Measurements from ENCODE around the gene EBP.

The EBP gene

DNA sequence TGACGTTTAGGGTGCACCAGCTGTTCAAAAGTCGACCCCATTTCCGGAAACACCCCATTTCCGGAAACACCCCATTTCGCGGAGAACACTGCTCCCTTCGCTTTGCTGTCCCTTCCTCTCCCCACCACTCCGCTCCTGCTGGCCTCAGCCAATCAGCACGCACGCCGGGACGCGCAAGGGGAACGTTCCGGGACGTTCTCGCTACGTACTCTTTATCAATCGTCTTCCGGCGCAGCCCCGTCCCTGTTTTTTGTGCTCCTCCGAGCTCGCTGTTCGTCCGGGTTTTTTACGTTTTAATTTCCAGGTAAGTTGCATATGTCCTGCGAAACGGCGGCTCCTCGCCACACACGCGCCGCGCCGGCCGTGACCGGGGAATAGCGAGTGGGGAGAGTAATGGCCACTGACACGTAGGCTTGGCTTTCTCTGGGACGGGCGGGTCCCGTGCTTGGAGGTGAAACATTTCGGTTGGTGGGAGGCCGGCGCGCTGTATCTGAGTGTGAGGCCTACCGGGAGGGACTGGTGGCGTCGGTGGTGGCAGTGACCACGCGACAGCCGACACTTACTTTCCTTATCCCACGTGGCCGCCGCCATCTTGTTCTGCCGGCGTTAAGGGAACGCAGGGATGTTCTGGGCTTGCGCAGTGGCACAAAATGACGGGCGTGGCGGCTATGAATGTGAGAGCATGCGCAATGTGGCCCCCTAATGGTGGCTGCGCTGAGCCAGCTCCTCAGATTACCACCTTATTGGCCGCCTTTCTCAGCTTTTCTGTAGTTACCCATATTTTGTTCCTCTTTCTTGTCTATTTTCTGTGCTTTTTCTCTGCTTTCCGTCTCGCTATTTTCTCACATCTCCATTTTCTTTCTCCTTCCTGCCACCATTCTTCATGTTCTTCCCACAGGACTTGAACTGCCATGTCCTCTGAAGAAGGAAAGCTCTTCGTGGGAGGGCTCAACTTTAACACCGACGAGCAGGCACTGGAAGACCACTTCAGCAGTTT is 53.0 kb downstream of the EBP start, which contains the start of gene RBM3:
Gene RBM3 (plus strand): TSS at position 215 of the 997 bp plus-strand sequence. CDS start 697 bp downstream, at position 912.
- peak; percentile 75 to 79 for DNase-seq (ENCODE audit: low read depth in 1 of 2, low spot score in 1 of 2)

DNA sequence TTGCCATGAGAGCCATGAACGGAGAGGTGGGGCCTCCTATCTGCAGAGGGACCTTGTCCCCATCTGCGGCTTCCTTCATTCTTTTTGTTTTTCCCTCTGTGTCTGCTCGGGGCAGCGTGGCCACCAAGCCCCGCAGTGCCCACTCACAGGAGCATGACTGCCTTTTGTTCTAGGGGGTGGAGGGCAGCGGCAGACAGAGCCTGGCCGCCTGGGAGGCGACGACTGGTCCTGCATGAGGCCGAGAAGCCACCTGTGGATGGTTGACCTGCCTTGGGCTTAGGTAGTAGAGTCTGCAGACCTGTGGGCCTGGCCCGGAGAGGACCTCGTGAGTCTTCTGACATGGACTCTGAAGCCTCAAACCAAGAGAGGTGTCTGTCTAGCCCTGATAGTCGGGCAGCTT is 54.0 kb downstream of the EBP start:
- no peak for DNase-seq (ENCODE audit: low read depth in 1 of 2, low spot score in 1 of 2)

- DNase-seq (ENCODE audit: low read depth in 1 of 2, low spot score in 1 of 2): no peak
Observed at GRCh38 chrX:48576108-48576507, 54.5 kb downstream of the EBP start.
